GM18517 (cell line): Measurements from ENCODE around the gene MUC5AC.
"Not testable (repeated sequence)": the region's sequence is repeated elsewhere in the genome, so short reads cannot be mapped to it uniquely, and the experiment has no call there.

Experiments
- ATAC-seq: cut with Tn5 transposase; IDR thresholded peaks from one replicate; pipeline ENCODE4 v1.9.1; 2021; ENCODE audit warnings: mild to moderate bottlenecking, moderate library complexity; ENCODE audit not compliant: unreplicated experiment

MUC5AC gene

DNA sequence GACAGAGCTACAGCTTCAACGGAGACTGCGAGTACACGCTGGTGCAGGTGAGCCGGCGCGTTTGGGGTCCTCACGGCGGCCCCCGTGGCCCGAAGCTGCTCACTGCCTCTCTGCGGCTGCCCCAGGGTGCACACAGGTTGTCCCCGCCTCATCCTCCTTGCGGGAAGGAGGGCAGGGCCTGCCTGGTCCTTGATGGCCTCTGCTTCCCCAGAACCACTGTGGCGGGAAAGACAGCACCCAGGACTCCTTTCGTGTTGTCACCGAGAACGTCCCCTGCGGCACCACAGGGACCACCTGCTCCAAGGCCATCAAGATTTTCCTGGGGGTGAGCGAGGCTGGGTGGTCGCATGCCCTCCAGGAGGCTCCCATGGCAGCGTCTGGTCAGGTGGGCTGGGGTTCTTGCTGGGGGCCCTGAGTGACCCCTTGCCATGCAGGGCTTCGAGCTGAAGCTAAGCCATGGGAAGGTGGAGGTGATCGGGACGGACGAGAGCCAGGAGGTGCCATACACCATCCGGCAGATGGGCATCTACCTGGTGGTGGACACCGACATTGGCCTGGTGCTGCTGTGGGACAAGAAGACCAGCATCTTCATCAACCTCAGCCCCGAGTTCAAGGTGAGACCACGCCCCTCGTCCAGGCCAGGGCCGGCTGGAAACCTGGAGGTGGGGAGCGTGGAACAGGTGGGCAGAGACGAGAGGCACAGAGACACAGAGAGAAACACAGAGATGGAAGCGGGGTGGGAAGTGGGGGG is 19.4 kb downstream of the MUC5AC start:
- no peak for ATAC-seq

DNA sequence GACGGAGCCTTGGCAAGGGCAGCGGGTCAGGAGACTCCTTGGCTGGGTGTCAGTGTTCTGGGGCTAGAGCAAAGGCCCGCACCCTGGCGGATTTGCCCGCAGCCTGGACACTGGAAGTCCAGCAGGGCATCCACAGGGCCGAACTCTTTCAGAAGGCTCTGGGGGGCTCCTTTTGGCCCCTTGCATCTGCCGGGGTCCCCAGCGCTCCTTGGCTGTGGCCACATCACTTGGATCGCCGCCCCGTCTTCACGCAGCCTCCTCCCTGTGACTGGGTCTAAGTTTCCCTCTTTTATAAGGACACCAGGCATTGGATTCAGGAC is 20.0 kb downstream of the MUC5AC start:
- ATAC-seq = no peak

GRCh38 chr11:1178201-1178885 is 20.6 kb downstream of the MUC5AC start:
- no peak for ATAC-seq

- ATAC-seq = no peak
Observed at GRCh38 chr11:1178906-1179305, 21.2 kb downstream of the MUC5AC start.

DNA sequence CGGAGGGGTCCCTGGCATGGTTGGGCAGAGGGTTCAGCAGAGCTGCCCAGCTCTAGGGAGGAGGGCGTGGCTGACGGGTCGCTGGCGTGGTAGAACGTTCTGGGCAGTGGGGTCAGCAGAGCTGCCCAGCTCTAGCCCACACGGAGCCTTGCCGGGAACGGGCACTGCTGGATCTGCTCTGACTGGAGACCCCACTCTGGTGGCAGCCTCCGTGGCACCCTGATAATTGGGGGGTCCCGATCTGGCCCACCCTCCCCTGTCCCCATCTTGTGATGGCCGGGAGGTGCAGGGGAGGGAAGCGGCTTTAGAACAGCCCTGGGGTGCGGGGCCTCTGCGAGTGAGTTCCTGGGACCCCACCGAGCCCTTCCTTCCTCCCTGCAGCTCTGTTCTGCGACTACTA is 21.9 kb downstream of the MUC5AC start:
- ATAC-seq = no peak

GRCh38 chr11:1180171-1180570 is 22.4 kb downstream of the MUC5AC start:
- no peak for ATAC-seq

DNA sequence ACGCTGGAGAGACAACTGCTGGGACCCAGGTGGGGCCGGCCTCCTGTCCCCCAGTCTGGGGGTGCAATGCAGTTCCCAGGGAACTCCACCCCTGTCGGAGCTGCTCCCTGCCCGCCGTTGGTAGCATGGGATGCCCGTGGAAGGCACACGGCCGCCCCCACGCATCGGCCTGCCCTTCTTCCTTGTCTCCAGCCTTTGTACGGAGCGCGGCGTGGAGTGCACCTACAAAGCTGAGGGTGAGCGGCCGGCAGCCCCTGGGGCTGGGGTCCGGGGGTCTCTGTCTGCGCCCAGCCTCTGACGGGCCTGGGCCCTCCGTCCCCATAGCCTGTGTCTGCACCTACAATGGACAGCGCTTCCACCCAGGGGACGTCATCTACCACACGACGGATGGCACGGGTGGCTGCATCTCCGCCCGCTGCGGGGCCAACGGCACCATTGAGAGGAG is 23.2 kb downstream of the MUC5AC start:
- ATAC-seq = no peak

- no peak for ATAC-seq
Observed at GRCh38 chr11:1181420-1181819, 23.7 kb downstream of the MUC5AC start.

GRCh38 chr11:1181853-1182535 is 24.2 kb downstream of the MUC5AC start:
- no peak for ATAC-seq

DNA sequence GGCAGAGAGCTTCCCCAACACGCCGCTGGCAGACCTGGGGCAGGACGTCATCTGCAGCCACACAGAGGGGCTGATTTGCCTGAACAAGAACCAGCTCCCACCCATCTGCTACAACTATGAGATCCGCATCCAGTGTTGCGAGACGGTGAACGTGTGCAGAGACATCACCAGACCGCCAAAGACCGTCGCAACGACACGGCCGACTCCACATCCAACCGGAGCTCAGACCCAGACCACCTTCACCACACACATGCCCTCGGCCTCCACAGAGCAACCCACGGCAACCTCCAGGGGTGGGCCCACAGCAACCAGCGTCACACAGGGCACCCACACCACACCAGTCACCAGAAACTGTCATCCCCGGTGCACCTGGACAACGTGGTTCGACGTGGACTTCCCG is 26.4 kb downstream of the MUC5AC start:
- ATAC-seq = not testable (repeated sequence)

DNA sequence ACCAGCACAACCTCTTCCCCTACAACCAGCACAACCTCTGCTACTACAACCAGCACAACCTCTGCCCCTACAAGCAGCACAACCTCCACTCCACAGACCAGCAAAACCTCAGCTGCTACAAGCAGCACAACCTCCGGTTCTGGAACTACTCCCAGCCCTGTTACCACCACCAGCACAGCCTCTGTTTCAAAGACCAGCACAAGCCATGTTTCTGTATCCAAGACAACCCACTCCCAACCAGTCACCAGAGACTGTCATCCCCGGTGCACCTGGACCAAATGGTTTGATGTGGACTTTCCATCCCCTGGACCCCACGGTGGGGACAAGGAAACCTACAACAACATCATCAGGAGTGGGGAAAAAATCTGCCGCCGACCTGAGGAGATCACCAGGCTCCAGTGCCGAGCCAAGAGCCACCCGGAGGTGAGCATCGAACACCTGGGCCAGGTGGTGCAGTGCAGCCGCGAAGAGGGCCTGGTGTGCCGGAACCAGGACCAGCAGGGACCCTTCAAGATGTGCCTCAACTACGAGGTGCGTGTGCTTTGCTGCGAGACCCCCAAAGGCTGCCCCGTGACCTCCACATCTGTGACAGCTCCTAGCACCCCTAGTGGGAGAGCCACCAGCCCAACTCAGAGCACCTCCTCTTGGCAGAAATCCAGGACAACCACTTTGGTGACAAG is 30.8 kb downstream of the MUC5AC start:
- ATAC-seq = not testable (repeated sequence)

- ATAC-seq = not testable (repeated sequence)
Observed at GRCh38 chr11:1189816-1190215, 32.1 kb downstream of the MUC5AC start.

- ATAC-seq = not testable (repeated sequence)
Observed at GRCh38 chr11:1191786-1192470, 34.2 kb downstream of the MUC5AC start.

DNA sequence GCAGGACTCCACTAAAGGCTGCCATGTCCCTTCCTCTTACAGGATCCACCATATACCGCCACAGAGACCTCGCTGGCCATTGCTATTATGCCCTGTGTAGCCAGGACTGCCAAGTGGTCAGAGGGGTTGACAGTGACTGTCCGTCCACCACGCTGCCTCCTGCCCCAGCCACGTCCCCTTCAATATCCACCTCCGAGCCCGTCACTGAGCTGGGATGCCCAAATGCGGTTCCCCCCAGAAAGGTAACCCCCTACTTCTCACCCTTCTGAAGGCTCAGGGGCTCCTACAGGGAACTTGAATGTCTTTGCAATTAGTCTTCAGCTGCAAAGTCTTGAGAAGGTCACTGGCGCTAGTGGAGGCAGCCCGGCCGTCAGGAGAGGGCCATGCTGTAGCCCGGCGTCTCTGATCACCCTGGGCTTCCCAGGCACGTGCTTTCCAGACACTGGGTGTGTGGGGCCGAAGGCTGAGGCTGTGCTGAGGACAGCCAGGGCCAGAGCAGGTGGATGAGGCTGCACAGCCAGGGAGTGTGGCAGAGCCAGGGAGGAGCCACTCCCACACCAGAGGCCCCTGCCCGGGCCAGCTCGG is 35.1 kb downstream of the MUC5AC start:
- ATAC-seq = no peak

GRCh38 chr11:1193326-1194230 is 35.8 kb downstream of the MUC5AC start:
- ATAC-seq = no peak

- no peak for ATAC-seq
Observed at GRCh38 chr11:1194231-1194976, 36.7 kb downstream of the MUC5AC start.

- ATAC-seq = no peak
Observed at GRCh38 chr11:1194977-1195681, 37.4 kb downstream of the MUC5AC start.
